GM18502 (cell line): ENCODE measurements around the gene OR3A1.
"Not testable (repeated sequence)": the region's sequence is repeated elsewhere in the genome, so short reads cannot be mapped to it uniquely, and the experiment has no call there.

Source experiments
- ATAC-seq: cut with Tn5 transposase; IDR thresholded peaks from one replicate; pipeline ENCODE4 v1.9.1; 2021; ENCODE audit warnings: mild to moderate bottlenecking; ENCODE audit not compliant: unreplicated experiment, poor library complexity

OR3A1 gene, protein sequence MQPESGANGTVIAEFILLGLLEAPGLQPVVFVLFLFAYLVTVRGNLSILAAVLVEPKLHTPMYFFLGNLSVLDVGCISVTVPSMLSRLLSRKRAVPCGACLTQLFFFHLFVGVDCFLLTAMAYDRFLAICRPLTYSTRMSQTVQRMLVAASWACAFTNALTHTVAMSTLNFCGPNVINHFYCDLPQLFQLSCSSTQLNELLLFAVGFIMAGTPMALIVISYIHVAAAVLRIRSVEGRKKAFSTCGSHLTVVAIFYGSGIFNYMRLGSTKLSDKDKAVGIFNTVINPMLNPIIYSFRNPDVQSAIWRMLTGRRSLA

DNA sequence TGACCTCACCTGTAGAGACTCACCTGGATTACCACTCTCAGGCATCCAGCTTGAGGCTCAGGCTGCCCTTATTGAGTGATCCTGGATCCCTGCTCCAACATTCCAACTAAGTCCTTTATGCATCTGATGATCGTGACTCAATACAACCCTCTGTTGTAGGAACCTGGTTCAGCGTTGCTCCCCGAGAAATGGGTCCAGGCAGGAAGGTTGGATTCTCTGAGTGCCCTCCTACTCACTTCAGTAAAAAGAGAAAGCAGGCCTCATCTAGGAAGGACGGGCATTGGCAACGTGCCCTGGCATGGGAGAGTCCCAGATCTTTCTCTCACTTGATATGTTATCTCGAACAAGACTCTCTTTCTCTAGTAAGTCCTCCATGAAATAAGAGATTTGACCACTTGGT lies at the start of gene OR3A1:
Gene OR3A1, minus strand, starts transcription at position 101 of the 400 bp plus-strand sequence. CDS start 5,778 bp downstream, outside the sequence.
- no peak for ATAC-seq

DNA sequence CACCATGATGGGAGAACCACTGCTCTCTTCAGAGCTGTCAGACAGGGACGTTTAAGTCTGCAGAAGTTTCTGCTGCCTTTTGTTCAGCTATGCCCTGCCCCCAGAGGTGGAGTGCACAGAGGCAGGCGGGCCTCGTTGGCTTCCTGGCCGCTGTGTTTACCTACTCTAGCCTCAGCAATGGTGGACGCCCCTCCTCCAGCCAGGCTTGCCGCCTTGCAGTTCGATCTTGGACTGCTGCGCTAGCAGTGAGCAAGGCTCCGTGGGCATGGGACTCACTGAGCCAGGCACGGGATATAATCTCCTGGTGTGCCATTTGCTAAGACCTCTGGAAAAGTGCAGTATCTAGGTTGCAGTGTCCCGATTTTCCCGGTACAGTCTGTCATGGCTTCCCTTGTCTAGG lies 44.6 kb upstream of the OR3A1 start:
- not testable (repeated sequence) for ATAC-seq

- no peak for ATAC-seq
Measured at GRCh38 chr17:3335876-3336275, 37.7 kb upstream of the OR3A1 start.

- ATAC-seq = no peak
Measured at GRCh38 chr17:3318336-3318735, 20.2 kb upstream of the OR3A1 start.

DNA sequence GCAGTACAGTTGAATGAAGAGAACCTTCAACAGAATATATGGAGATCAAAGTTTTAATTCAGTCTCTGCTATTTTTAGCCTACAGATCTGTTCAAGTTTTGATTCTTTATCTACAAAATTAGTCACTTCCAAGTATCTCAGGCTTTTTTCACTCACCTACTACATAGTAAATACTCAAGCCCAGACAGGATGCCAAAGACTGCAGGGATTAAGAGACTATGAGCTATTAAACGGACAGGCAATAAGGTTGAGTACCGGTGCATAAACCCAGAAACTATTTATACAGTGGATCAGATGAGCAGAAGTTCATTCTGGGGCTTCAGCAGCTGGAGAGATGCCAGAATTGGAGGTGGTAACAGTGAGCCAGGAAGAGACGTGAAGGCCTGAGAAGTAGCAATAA lies 18.7 kb upstream of the OR3A1 start:
- ATAC-seq = no peak

- no peak for ATAC-seq
Measured at GRCh38 chr17:3308603-3309002, 10.4 kb upstream of the OR3A1 start.

- ATAC-seq = no peak
Measured at GRCh38 chr17:3295632-3296031, 2.5 kb downstream of the OR3A1 start.

DNA sequence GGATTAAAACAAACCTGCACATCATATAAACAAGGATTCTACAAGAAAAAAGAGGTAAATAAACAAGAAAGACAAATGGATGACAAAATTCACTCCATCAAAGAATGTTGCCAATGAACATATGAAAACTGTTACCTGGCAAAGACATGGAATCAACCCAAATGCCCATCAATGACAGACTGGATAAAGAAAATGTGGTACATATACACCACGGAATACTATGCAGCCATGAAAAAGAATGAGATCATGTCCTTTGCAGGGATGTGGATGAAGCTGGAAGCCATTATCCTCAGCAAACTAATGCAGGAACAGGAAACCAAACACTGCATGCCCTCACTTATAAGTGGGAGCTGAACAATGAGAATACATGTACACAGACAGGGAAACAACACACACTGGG lies 4.6 kb downstream of the OR3A1 start:
- ATAC-seq = not testable (repeated sequence)

DNA sequence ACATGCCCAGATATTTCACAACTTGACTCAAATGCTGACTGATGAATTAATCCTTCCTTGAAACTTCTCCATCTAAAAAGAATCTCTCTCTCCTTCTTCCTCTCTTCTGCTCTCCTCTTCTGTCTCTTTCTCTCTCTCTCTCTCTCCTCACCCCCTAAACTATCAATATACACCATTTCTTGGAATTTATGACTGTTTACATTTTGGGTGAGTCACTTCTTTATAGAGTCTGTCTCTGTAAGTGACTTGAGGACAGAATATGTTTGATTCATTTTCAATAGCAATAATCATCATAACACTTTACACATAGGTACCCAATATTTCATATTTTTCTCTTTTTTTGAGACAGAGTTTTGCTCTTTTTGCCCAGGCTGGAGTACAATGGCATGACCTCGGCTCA lies 15.3 kb downstream of the OR3A1 start:
- ATAC-seq = no peak

- no peak for ATAC-seq
Measured at GRCh38 chr17:3276126-3276525, 22.0 kb downstream of the OR3A1 start.

- no peak for ATAC-seq
Measured at GRCh38 chr17:3271072-3271848, 26.9 kb downstream of the OR3A1 start.

- no peak for ATAC-seq
Measured at GRCh38 chr17:3260600-3260999, 37.6 kb downstream of the OR3A1 start.

DNA sequence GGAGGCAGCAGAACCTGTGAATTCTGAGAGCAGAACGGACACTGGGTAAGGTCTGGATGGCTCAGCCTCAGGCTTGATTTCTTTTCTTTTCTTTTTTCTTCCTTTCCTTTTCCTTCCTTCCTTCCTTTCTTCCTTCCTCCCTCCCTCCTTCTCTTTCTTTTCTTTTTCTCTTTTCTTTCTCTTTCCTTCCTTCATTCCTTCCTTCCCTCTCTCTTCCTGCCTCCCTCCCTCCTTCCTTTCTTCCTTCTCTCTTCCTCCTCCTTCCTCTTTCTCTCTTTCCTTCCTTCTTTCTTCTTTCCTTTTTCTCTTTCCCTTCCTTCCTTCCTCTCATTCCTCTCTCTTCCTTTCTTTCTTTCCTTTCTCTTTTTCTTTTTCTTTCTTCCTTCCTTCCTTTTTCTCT lies 38.0 kb downstream of the OR3A1 start:
- ATAC-seq = no peak

DNA sequence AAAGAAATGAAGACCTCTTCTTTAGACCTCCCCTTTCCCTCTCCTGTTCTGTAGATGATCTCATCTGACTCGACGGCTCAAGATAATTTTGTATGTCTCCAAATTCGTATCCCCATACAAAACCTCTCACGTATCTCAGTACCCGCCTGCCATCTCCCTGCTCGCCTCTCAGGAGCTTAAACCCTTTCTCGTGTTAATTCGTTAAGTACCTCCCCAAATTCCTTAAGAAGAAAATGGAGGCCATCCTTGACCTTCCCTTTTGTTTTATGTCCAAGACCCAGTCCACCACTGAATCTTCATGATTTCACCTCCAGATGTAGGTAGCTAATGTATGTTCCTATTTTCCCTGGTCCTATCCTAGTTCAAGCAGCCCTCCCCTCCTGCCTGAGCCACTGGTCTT lies 41.6 kb downstream of the OR3A1 start:
- ATAC-seq = no peak

GRCh38 chr17:3249013-3249412 lies 49.1 kb downstream of the OR3A1 start:
- not testable (repeated sequence) for ATAC-seq

- ATAC-seq = not testable (repeated sequence)
Measured at GRCh38 chr17:3244841-3245240, 53.3 kb downstream of the OR3A1 start.

DNA sequence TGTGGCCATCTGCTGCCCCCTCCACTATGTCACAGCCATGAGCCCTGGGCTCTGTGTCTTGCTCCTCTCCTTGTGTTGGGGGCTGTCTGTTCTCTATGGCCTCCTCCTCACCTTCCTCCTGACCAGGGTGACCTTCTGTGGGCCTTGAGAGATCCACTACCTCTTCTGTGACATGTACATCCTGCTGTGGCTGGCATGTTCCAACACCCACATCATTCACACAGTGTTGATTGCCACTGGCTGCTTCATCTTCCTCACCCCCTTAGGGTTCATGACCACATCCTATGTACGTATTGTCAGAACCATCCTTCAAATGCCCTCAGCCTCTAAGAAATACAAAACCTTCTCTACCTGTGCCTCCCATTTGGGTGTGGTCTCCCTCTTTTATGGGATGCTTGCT lies 57.1 kb downstream of the OR3A1 start:
- ATAC-seq = not testable (repeated sequence)
